Smooth muscle cell of the umbilical artery (primary cell): ENCODE results near the gene SHF. TPM values are rescaled to one million over a fixed set of nuclear protein-coding genes. Genes with fewer than 3 reads are reported as not detected.

Source experiments
- total RNA-seq: library from RNA; depleted of rRNA; stranded (reverse); fragments of >200 nt; gene quantifications from 2 replicates; pipeline ENCODE4 v1.2.3, GENCODE V29; 2014

The SHF gene, protein sequence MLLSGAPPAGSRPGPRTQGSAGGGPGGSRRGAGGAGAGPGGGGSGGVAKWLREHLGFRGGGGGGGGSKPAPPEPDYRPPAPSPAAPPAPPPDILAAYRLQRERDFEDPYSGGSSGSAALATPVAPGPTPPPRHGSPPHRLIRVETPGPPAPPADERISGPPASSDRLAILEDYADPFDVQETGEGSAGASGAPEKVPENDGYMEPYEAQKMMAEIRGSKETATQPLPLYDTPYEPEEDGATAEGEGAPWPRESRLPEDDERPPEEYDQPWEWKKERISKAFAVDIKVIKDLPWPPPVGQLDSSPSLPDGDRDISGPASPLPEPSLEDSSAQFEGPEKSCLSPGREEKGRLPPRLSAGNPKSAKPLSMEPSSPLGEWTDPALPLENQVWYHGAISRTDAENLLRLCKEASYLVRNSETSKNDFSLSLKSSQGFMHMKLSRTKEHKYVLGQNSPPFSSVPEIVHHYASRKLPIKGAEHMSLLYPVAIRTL
- 1.5 TPM in 2 replicates for total RNA-seq

GRCh38 chr15:45187894-45188830, at the start of gene SHF:
Gene SHF (minus strand): TSS chr15:45187966. CDS start chr15:45187951, 15 bp downstream.

GRCh38 chr15:45129651-45130129, 58.1 kb downstream of the SHF start, which contains the start of the genes DUOX1 and DUOXA1:
Gene DUOX1 (plus strand): TSS chr15:45129994. CDS start chr15:45131967, 1,973 bp downstream.
Gene DUOXA1 (minus strand): TSS chr15:45129879. CDS start chr15:45123014, 6,865 bp downstream.

Other genes starting within 250 kb of the SHF start
- gene TERB2, start 231.3 kb downstream of the SHF start, total RNA-seq = not detected in 2 replicates
- gene SORD, start 164.8 kb downstream of the SHF start, total RNA-seq = 10.7 and 28.3 TPM in 2 replicates
- 0.05 TPM in 1 of 2 replicates, not detected in the other for gene DUOX2, start 73.8 kb downstream of the SHF start, total RNA-seq
- not detected in 2 replicates for gene DUOXA2, start 73.6 kb downstream of the SHF start, total RNA-seq
- not detected in 2 replicates for gene DUOXA1, start 58.1 kb downstream of the SHF start, total RNA-seq
- not detected in 2 replicates for gene DUOX1, start 58.0 kb downstream of the SHF start, total RNA-seq
- gene SLC28A2, start 64.3 kb upstream of the SHF start, total RNA-seq = not detected in 2 replicates
- gene GATM, start 190.6 kb upstream of the SHF start, total RNA-seq = 0.28 and 0.30 TPM in 2 replicates